H1 (cell line): Measurements from ENCODE around the gene POLR2C. TPM values are rescaled to one million over a fixed set of nuclear protein-coding genes. Genes with fewer than 3 reads are reported as not detected.

Experiments
- CTCF ChIA-PET: fragments of 300-600 bp; sonication (Branson Sonifier 250); formaldehyde crosslinking; loops from one replicate; lab custom pipeline; 2021; ENCODE audit not compliant: partially characterized antibody; lab: Charles Lee
- POLR2A ChIA-PET: fragments of 300-600 bp; sonication (Branson Sonifier 250); formaldehyde crosslinking; loops from one replicate; lab custom pipeline; 2021; ENCODE audit warnings: inconsistent platforms; ENCODE audit not compliant: partially characterized antibody; lab: Charles Lee
- DNase-seq, 2 experiments: peaks; one replicate each; pipeline versions ENCODE4 v3.0.0 to v3.0.0-alpha.2; 2010 to 2022; ENCODE audit warnings: low spot score in 2 of 2, low read depth in 1 of 2, mixed read lengths in 1 of 2
- FAIRE-seq: peaks from 2 replicates; lab custom pipeline; 2011; peaks lifted over from hg19 to GRCh38; lab: Jason Lieb, UNC
- H2AFZ ChIP-seq: 2 replicates; pipeline ENCODE4 v1.8.1; 2012; ENCODE audit warnings: low read length, inconsistent platforms
- H2AK5ac ChIP-seq: 2 replicates; pipeline ENCODE4 v1.6.1; 2013; ENCODE audit warnings: low read depth, low read length
- H2BK120ac ChIP-seq: replicated peaks from 2 replicates; pipeline ENCODE3; 2013; ENCODE audit warnings: low read depth, low read length, inconsistent platforms
- H2BK12ac ChIP-seq: 2 replicates; pipeline ENCODE4 v1.6.1; 2013; ENCODE audit warnings: low read depth, low read length
- H2BK15ac ChIP-seq: 2 replicates; pipeline ENCODE4 v1.6.1; 2013; ENCODE audit warnings: low read length
- H2BK20ac ChIP-seq: 2 replicates; pipeline ENCODE4 v1.6.1; 2013; ENCODE audit warnings: low read length
- H2BK5ac ChIP-seq: 2 replicates; pipeline ENCODE4 v1.6.1; 2013; ENCODE audit warnings: low read depth, low read length
- H3K14ac ChIP-seq: 2 replicates; pipeline ENCODE4 v1.6.1; 2013; ENCODE audit warnings: inconsistent platforms; ENCODE audit not compliant: insufficient read length
- H3K18ac ChIP-seq: 2 replicates; pipeline ENCODE4 v1.6.1; 2013; ENCODE audit warnings: low read length; ENCODE audit errors: extremely low read depth
- H3K23ac ChIP-seq: 2 replicates; pipeline ENCODE4 v1.6.1; 2013; ENCODE audit warnings: inconsistent platforms; ENCODE audit not compliant: insufficient read length
- H3K23me2 ChIP-seq: 2 replicates; pipeline ENCODE4 v1.6.1; 2013; ENCODE audit warnings: low read depth, low read length
- H3K27ac ChIP-seq: 2 replicates; pipeline ENCODE4 v1.6.1; 2011; ENCODE audit warnings: low read depth, low read length, inconsistent platforms
- H3K27me3 ChIP-seq, 4 experiments: replicated peaks in 1 of 4; 1 replicate in 1 of 4; 2 replicates in 3 of 4; pipeline versions ENCODE4 v1.6.1 to v1.8.1; 2011 to 2013; ENCODE audit warnings: low read length in 3 of 4, mild to moderate bottlenecking in 3 of 4, inconsistent platforms in 2 of 4, mixed read lengths in 2 of 4, moderate library complexity in 1 of 4; ENCODE audit not compliant: control insufficient read depth in 3 of 4, insufficient read depth in 3 of 4; ENCODE audit errors: extremely low read depth in 1 of 4
- H3K36me3 ChIP-seq, 4 experiments: 2 replicates each; pipeline versions ENCODE4 v1.6.1 to v1.8.1; 2011 to 2013; ENCODE audit warnings: mild to moderate bottlenecking in 4 of 4, low read length in 3 of 4, moderate library complexity in 2 of 4, control low read depth in 1 of 4, inconsistent platforms in 1 of 4; ENCODE audit not compliant: insufficient read depth in 4 of 4, control insufficient read depth in 2 of 4
- H3K4ac ChIP-seq: replicated peaks from 2 replicates; pipeline ENCODE3; 2013; ENCODE audit warnings: low read length, low read depth, mixed read lengths, inconsistent platforms; ENCODE audit not compliant: insufficient read length
- H3K4me1 ChIP-seq, 4 experiments: replicated peaks in 1 of 4; 1 replicate in 1 of 4; 2 replicates in 3 of 4; pipeline versions ENCODE4 v1.6.1 to v1.8.1; 2011 to 2013; ENCODE audit warnings: low read length in 3 of 4, inconsistent platforms in 2 of 4, mixed read lengths in 1 of 4; ENCODE audit not compliant: insufficient read depth in 4 of 4, control insufficient read depth in 3 of 4
- H3K4me2 ChIP-seq, 2 experiments: 2 replicates each; pipeline versions ENCODE4 v1.6.1 to v1.8.1; 2011 to 2013; ENCODE audit warnings: low read depth in 2 of 2, low read length in 2 of 2, control low read depth in 1 of 2, inconsistent platforms in 1 of 2, mild to moderate bottlenecking in 1 of 2; ENCODE audit not compliant: insufficient read depth in 1 of 2
- H3K4me3 ChIP-seq, 4 experiments: fragments of 200-600, 300-600 bp in 1 of 4; sonication (generic), shearing (Covaris generic), sonication (Bioruptor Twin) in 1 of 4; 2 replicates each; pipeline versions ENCODE4 v1.5.1 to v1.8.1; 2011 to 2016; ENCODE audit warnings: low read length in 4 of 4, low read depth in 3 of 4, control low read depth in 2 of 4, inconsistent platforms in 2 of 4, mild to moderate bottlenecking in 2 of 4, mixed read lengths in 1 of 4, moderate library complexity in 1 of 4; ENCODE audit not compliant: insufficient read depth in 2 of 4; ENCODE audit errors: extremely low read depth in 1 of 4
- H3K56ac ChIP-seq: replicated peaks from 2 replicates; pipeline ENCODE3; 2013; ENCODE audit warnings: low read depth, mild to moderate bottlenecking, mixed read lengths, low read length, inconsistent platforms; ENCODE audit not compliant: insufficient read length
- H3K79me1 ChIP-seq: 2 replicates; pipeline ENCODE4 v1.6.1; 2013; ENCODE audit warnings: low read depth, low read length, control low read depth
- H3K79me2 ChIP-seq, 2 experiments: 2 replicates each; pipeline versions ENCODE4 v1.6.1 to v1.8.1; 2012 to 2013; ENCODE audit warnings: low read length in 2 of 2, mild to moderate bottlenecking in 2 of 2, inconsistent platforms in 1 of 2; ENCODE audit not compliant: insufficient read depth in 2 of 2, control insufficient read depth in 1 of 2
- H3K9ac ChIP-seq, 4 experiments: replicated peaks in 1 of 4; 1 replicate in 1 of 4; 2 replicates in 3 of 4; pipeline versions ENCODE4 v1.6.1 to v1.8.1; 2011 to 2013; ENCODE audit warnings: low read depth in 3 of 4, low read length in 3 of 4, control low read depth in 2 of 4, mild to moderate bottlenecking in 2 of 4, moderate library complexity in 2 of 4, inconsistent platforms in 1 of 4; ENCODE audit errors: extremely low read depth in 1 of 4
- H3K9me3 ChIP-seq, 2 experiments: 2 replicates each; pipeline versions ENCODE4 v1.6.1 to v1.8.1; 2012 to 2013; ENCODE audit warnings: mild to moderate bottlenecking in 2 of 2, moderate library complexity in 2 of 2, control low read depth in 1 of 2, inconsistent platforms in 1 of 2, low read depth in 1 of 2, low read length in 1 of 2, mixed read lengths in 1 of 2; ENCODE audit not compliant: insufficient read depth in 2 of 2
- H4K20me1 ChIP-seq, 2 experiments: replicated peaks in 1 of 2; 2 replicates each; pipeline versions ENCODE3 to v1.8.1; 2011 to 2013; ENCODE audit warnings: inconsistent platforms in 2 of 2, low read length in 2 of 2, mild to moderate bottlenecking in 1 of 2; ENCODE audit not compliant: insufficient read depth in 2 of 2, control insufficient read depth in 1 of 2
- H4K5ac ChIP-seq: 2 replicates; pipeline ENCODE4 v1.6.1; 2013; ENCODE audit warnings: low read length, low read depth, mixed read lengths, inconsistent platforms; ENCODE audit not compliant: insufficient read length
- H4K8ac ChIP-seq: 2 replicates; pipeline ENCODE4 v1.8.0; 2013; ENCODE audit warnings: mild to moderate bottlenecking, moderate library complexity, low read length, inconsistent platforms; ENCODE audit not compliant: insufficient read depth; ENCODE audit errors: extremely low read depth
- H4K91ac ChIP-seq: replicated peaks from 2 replicates; pipeline ENCODE3; 2013; ENCODE audit warnings: low read length, mixed read lengths, inconsistent platforms; ENCODE audit not compliant: insufficient read length
- ASH2L ChIP-seq: fragments of 200-600, 300-600 bp; sonication (generic); IDR thresholded peaks from one replicate; pipeline ENCODE4 v1.7.1; 2017; ENCODE audit warnings: low read length
- BACH1 ChIP-seq: IDR thresholded peaks from 2 replicates; pipeline ENCODE4 v1.6.1; 2012; ENCODE audit warnings: low read length, improper control_type of control experiment
- CEBPB ChIP-seq: IDR thresholded peaks from 2 replicates; pipeline ENCODE4 v1.6.1; 2012; ENCODE audit warnings: low read depth, low read length
- E2F6 ChIP-seq: IDR thresholded peaks from 2 replicates; pipeline ENCODE4 v1.6.1; 2012; ENCODE audit warnings: inconsistent platforms
- EGR1 ChIP-seq: IDR thresholded peaks from 2 replicates; pipeline ENCODE4 v1.6.1; 2011; ENCODE audit warnings: low read depth, low read length, borderline replicate concordance
- FOSL1 ChIP-seq: IDR thresholded peaks from 2 replicates; pipeline ENCODE4 v1.6.1; 2011; ENCODE audit warnings: mild to moderate bottlenecking, low read depth, low read length, moderate library complexity; ENCODE audit not compliant: insufficient read depth
- GTF2F1 ChIP-seq: IDR thresholded peaks from 2 replicates; pipeline ENCODE4 v1.6.1; 2012; ENCODE audit warnings: low read depth, low read length, improper control_type of control experiment, borderline replicate concordance
- PHF8 ChIP-seq: fragments of 200-600 bp; sonication (generic); conservative IDR thresholded peaks from 2 replicates; pipeline ENCODE4 v1.7.1; 2012; ENCODE audit warnings: low read depth, mild to moderate bottlenecking, inconsistent platforms, low read length, moderate library complexity
- SP1 ChIP-seq: IDR thresholded peaks from 2 replicates; pipeline ENCODE4 v1.6.1; 2011; ENCODE audit warnings: low read depth, low read length
- SUZ12 ChIP-seq: fragments of 200-600 bp; sonication (generic); IDR thresholded peaks from 2 replicates; pipeline ENCODE4 v1.6.1; 2012; ENCODE audit warnings: mild to moderate bottlenecking, inconsistent platforms, low read length, moderate library complexity, mixed read lengths
- TAF7 ChIP-seq: optimal IDR thresholded peaks from 2 replicates; pipeline ENCODE3; 2011; ENCODE audit warnings: low read depth, mild to moderate bottlenecking, inconsistent platforms, low read length, moderate library complexity, borderline replicate concordance
- YY1 ChIP-seq: IDR thresholded peaks from 2 replicates; pipeline ENCODE4 v1.6.1; 2011; ENCODE audit warnings: low read depth, mild to moderate bottlenecking, low read length
- ZNF274 ChIP-seq: IDR thresholded peaks from 2 replicates; pipeline ENCODE4 v1.7.0; 2012; ENCODE audit warnings: low read length, borderline replicate concordance; ENCODE audit errors: extremely low read depth
- whole genome bisulfite sequencing, 2 experiments: shearing (Covaris generic) in 1 of 2; methylation state at CpG; one replicate each; pipeline versions ENCODE4 v1.1.6 to v1.1.7; 2013 to 2015; ENCODE audit warnings: low lambda C conversion rate in 2 of 2, mixed read lengths in 2 of 2, inconsistent platforms in 1 of 2, low coverage in 1 of 2, missing lambda C conversion rate in 1 of 2; ENCODE audit not compliant: insufficient replicate concordance in 2 of 2, insufficient coverage in 1 of 2, insufficient read length in 1 of 2; ENCODE audit errors: extremely low coverage in 1 of 2, missing lambda C conversion rate in 1 of 2; 5-methylcytosine and 5-hydroxymethylcytosine counted together
- polyA plus RNA-seq, 7 experiments: library from polyadenylated mRNA; depleted of rRNA in 3 of 7; stranded (reverse) in 5 of 7; unstranded in 2 of 7; fragments of >200 nt in 5 of 7; fragments of 200-250 nt in 2 of 7; gene quantifications; 1 replicate in 5 of 7; 2 replicates in 1 of 7; 4 replicates in 1 of 7; pipeline versions ENCODE4 v1.2.1 to v1.2.3, GENCODE V29; 2011 to 2013; ENCODE audit warnings: missing spikeins in 2 of 7, mixed read lengths in 2 of 7
- total RNA-seq: library from RNA; stranded (reverse); fragmentation: NEBNext Ultra II Directional; extraction: Animal tissue kit (Norgen Biotek cat#: 25700); gene quantifications from 2 replicates; pipeline ENCODE4 v1.2.1, GENCODE V29; 2021

The POLR2C gene
- total and polyA plus RNA-seq, 2 of the 8 experiments (the other 6 are each of a cell fraction or from before 2014, with no cell fraction given) = 72.5 to 132 TPM

- H3K79me2 ChIP-seq = no peaks in the 10 kb centered on the region
- H4K91ac ChIP-seq = no peak overlapping the region
- peaks cover 2% of the 10 kb centered on the region; the same call in 1 of the 2 replicates for H3K23me2 ChIP-seq
- no peak overlapping the region for H3K4ac ChIP-seq
- H2BK120ac ChIP-seq = no peak overlapping the region
- no peak overlapping the region for H2AK5ac ChIP-seq
- peak overlapping the region; percentile 81; the same call in 1 of the 2 replicates for H2BK15ac ChIP-seq
- H2BK5ac ChIP-seq = no peak overlapping the region
- 83% methylated on average over 12 of the region's 12 CpGs; no CpG with 5 or more reads in 1 of the 2 experiments for WGBS, 2 experiments
- H3K36me3 ChIP-seq = no peaks in the 10 kb centered on the region
- no peak overlapping the region for H3K23ac ChIP-seq
- H3K4me1 ChIP-seq = peaks cover 0 to 8% (median 2%) of the 10 kb centered on the region in 4 experiments; a peak in 6 of 7 replicates
- no peak overlapping the region for H3K14ac ChIP-seq
- no peak overlapping the region for H3K18ac ChIP-seq
- H4K8ac ChIP-seq = no peak overlapping the region
- no peaks in the 10 kb centered on the region for H4K20me1 ChIP-seq
- no peak overlapping the region for H3K27ac ChIP-seq
- H3K56ac ChIP-seq = no peak overlapping the region
- no peak overlapping the region for H2BK20ac ChIP-seq
- H2AFZ ChIP-seq = no peak overlapping the region
- no peaks in the 10 kb centered on the region for H3K27me3 ChIP-seq
- H2BK12ac ChIP-seq = no peak overlapping the region
- CTCF ChIA-PET = interaction anchor here (1.4 to 8.8 kb wide), 3 partner anchors 15 to 21 kb away, joined by 6 to 89 read pairs (median 11); no protein-coding TSS in a partner anchor
- FAIRE-seq = no peak
- no peaks in the 10 kb centered on the region; the same call in 1 of the 2 replicates for H3K79me1 ChIP-seq
- no peak overlapping the region for H3K4me2 ChIP-seq
- POLR2A ChIA-PET = interaction anchor here (0.6 to 1.9 kb wide), 3 partner anchors 9 to 15 kb away, joined by 3 to 5 read pairs (median 3); no protein-coding TSS in a partner anchor
- DNase-seq = no peak
- no peak overlapping the region for H4K5ac ChIP-seq
- H3K4me3 ChIP-seq = no peak overlapping the region
- no peaks in the 10 kb centered on the region for H3K9me3 ChIP-seq
- H3K9ac ChIP-seq = no peak overlapping the region
- TF ChIP-seq YY1 (no peak), FOSL1 (no peak), TAF7 (no peak), EGR1 (no peak), ZNF274 (no peak), SP1 (no peak), SUZ12 (no peak), CEBPB (no peak), ASH2L (no peak), BACH1 (no peak), GTF2F1 (no peak), PHF8 (no peak), E2F6 (no peak)
Observed at GRCh38 chr16:57502048-57502775, 39.7 kb downstream of the POLR2C start.
